ENCODE measurements around the gene JARID2. TPM values are rescaled to one million over a fixed set of nuclear protein-coding genes. Genes with fewer than 3 reads are reported as not detected.

Gene JARID2
- total RNA-seq, 1 donor from 2014 or later, result 66.1 TPM

GRCh38 chr6:15465212-15465611 lies 219.3 kb downstream of the JARID2 start:
- H3K36me3 Mint-ChIP-seq (ENCODE audit: low read depth, unreplicated experiment), result peaks cover 9% of the 10 kb centered on the region
- H3K9me3 Mint-ChIP-seq (ENCODE audit: unreplicated experiment), result no peaks in the 10 kb centered on the region
- H3K4me3 Mint-ChIP-seq (ENCODE audit: unreplicated experiment), result no peak overlapping the region
- H3K4me1 Mint-ChIP-seq (ENCODE audit: unreplicated experiment), result peaks cover 23% of the 10 kb centered on the region
- H3K27ac Mint-ChIP-seq (ENCODE audit: unreplicated experiment), result no peak overlapping the region
- DNase-seq (ENCODE audit: low spot score), result no peak
- no peak for TF ChIP-seq CTCF (IDR thresholded peaks at IDR 0.05; ENCODE audit: unreplicated experiment)
- peaks cover 2% of the 10 kb centered on the region for H3K27me3 Mint-ChIP-seq (ENCODE audit: unreplicated experiment)

- peaks cover 46% of the 10 kb centered on the region for H3K4me1 Mint-ChIP-seq (ENCODE audit: unreplicated experiment)
- H3K36me3 Mint-ChIP-seq (ENCODE audit: low read depth, unreplicated experiment), result peaks cover 13% of the 10 kb centered on the region
Measured at GRCh38 chr6:15470746-15471145, 224.9 kb downstream of the JARID2 start.

GRCh38 chr6:15472621-15473020 lies 226.8 kb downstream of the JARID2 start:
- no peak for DNase-seq (ENCODE audit: low spot score)

More at GRCh38 chr6:15470746-15471145, 224.9 kb downstream of the JARID2 start:
- DNase-seq (ENCODE audit: low spot score), result no peak
- H3K4me3 Mint-ChIP-seq (ENCODE audit: unreplicated experiment), result no peak overlapping the region
- H3K27ac Mint-ChIP-seq (ENCODE audit: unreplicated experiment), result no peak overlapping the region
- H3K9me3 Mint-ChIP-seq (ENCODE audit: unreplicated experiment), result no peaks in the 10 kb centered on the region
- no peak for TF ChIP-seq CTCF (IDR thresholded peaks at IDR 0.05; ENCODE audit: unreplicated experiment)
- peaks cover 2% of the 10 kb centered on the region for H3K27me3 Mint-ChIP-seq (ENCODE audit: unreplicated experiment)

GRCh38 chr6:15473174-15473573 lies 227.3 kb downstream of the JARID2 start:
- Mint-ChIP-seq H3K36me3 (ENCODE audit: low read depth, unreplicated experiment) (peaks cover 15% of the 10 kb centered on the region), H3K4me1 (ENCODE audit: unreplicated experiment) (peaks cover 50% of the 10 kb centered on the region)

More at GRCh38 chr6:15472621-15473020, 226.8 kb downstream of the JARID2 start:
- H3K36me3 Mint-ChIP-seq (ENCODE audit: low read depth, unreplicated experiment), result peaks cover 16% of the 10 kb centered on the region
- TF ChIP-seq CTCF (IDR thresholded peaks at IDR 0.05; ENCODE audit: unreplicated experiment), result no peak
- H3K9me3 Mint-ChIP-seq (ENCODE audit: unreplicated experiment), result no peaks in the 10 kb centered on the region
- peaks cover 51% of the 10 kb centered on the region for H3K4me1 Mint-ChIP-seq (ENCODE audit: unreplicated experiment)
- no peak overlapping the region for H3K4me3 Mint-ChIP-seq (ENCODE audit: unreplicated experiment)
- H3K27ac Mint-ChIP-seq (ENCODE audit: unreplicated experiment), result no peak overlapping the region
- peaks cover 2% of the 10 kb centered on the region for H3K27me3 Mint-ChIP-seq (ENCODE audit: unreplicated experiment)

More at GRCh38 chr6:15473174-15473573, 227.3 kb downstream of the JARID2 start:
- Mint-ChIP-seq H3K27me3 (ENCODE audit: unreplicated experiment) (peaks cover 2% of the 10 kb centered on the region), H3K9me3 (ENCODE audit: unreplicated experiment) (no peaks in the 10 kb centered on the region), H3K4me3 (ENCODE audit: unreplicated experiment) (no peak overlapping the region), H3K27ac (ENCODE audit: unreplicated experiment) (peak overlapping the region; percentile 70)
- no peak for DNase-seq (ENCODE audit: low spot score)
- no peak for TF ChIP-seq CTCF (IDR thresholded peaks at IDR 0.05; ENCODE audit: unreplicated experiment)
